Measurements from ENCODE around the gene DQX1.
A peak's percentile ranks its signal among the peaks of the same experiment; 100 is the strongest.

The DQX1 gene

DNA sequence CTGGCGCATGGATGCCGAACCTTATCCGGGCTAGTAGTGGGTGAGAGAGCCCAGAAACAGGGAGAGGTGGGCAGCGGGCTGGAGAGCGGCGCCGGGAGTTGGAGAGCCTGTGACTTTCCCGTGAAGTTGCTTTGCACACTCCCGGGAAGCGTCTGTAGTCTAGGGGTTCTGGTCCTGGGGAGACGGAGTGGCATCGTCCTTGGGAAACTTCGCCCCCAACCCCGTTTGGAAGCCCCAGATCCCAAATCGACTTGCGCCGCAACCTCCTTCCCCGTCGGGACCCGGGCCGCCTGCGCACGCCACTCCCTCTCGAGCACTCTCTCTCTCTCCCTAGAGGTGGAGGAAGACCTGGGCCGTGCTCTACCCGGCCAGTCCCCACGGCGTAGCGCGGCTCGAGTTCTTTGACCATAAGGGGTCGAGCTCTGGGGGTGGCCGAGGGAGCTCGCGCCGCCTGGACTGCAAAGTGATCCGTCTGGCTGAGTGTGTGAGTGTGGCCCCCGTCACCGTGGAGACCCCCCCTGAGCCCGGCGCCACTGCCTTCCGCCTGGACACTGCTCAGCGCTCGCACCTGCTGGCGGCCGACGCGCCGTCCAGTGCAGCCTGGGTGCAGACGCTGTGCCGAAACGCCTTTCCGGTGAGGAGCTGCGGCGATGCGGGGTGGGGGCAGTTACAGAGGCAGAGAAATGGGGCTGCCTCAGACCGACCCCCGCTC lies 28.9 kb upstream of the DQX1 start:
- TF ChIP-seq, protein P1, sequence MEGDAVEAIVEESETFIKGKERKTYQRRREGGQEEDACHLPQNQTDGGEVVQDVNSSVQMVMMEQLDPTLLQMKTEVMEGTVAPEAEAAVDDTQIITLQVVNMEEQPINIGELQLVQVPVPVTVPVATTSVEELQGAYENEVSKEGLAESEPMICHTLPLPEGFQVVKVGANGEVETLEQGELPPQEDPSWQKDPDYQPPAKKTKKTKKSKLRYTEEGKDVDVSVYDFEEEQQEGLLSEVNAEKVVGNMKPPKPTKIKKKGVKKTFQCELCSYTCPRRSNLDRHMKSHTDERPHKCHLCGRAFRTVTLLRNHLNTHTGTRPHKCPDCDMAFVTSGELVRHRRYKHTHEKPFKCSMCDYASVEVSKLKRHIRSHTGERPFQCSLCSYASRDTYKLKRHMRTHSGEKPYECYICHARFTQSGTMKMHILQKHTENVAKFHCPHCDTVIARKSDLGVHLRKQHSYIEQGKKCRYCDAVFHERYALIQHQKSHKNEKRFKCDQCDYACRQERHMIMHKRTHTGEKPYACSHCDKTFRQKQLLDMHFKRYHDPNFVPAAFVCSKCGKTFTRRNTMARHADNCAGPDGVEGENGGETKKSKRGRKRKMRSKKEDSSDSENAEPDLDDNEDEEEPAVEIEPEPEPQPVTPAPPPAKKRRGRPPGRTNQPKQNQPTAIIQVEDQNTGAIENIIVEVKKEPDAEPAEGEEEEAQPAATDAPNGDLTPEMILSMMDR (IDR thresholded peaks at IDR 0.05; ENCODE audit: insufficient read depth, low read depth, low read length, missing control alignments), result no peak
- peak overlapping the region; percentile 49 for H3K4me3 ChIP-seq (ENCODE audit: low read length)
- peak; percentile 24 for DNase-seq (ENCODE audit: low read depth)

DNA sequence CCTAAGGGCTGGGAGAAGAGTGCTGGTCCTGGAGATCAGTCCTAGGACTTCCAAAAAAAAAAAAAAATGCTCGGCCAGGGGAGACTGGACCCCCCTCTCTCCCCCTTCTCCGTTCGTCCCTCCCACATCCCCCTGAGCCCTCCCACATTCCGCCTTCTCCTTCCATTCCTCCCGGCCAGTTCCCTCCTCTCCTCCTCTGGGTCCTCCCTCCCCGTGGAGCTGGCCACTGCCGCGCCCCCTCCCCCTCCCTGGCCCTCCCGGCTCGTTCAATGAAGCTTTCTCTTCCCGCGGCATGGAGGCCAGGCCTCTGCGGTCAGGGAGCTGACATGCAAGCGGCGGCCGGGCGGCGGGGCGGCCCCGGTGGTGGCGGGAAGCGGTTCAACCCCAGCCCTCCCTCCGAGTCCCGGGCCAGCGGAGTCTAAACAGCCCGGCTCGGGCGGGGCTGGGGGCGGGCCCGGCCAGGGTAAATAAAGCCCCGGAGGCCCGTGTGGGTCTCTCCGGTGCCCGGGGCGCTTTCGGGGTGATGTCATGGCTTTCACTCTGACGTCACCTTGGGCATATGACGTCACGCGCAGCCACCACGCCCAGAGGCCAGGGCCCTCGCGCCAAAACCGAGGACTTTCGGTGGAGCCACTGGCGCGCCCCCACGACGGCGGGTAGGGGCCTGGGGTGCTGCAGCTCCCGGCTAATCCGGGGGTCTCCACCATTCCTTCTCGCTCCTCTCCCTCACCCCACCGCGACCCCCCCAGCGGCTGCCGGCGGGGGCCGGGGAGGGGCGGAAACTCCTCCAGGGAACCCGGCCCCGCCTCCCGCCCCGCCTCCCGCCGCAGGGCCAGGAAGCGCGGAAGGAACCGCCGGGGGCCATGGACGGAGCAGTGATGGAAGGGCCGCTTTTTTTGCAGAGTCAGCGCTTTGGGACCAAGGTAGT lies 28.1 kb upstream of the DQX1 start, which contains the start of the genes DOK1 and LOXL3:
Gene DOK1 (plus strand): TSS at position 829 of the 928 bp plus-strand sequence. CDS start 35 bp downstream, at position 864.
Gene LOXL3 (minus strand): TSS at position 51 of the 928 bp plus-strand sequence. CDS start 1,308 bp downstream, outside the sequence.
- TF ChIP-seq, protein P1 (IDR thresholded peaks at IDR 0.05; ENCODE audit: insufficient read depth, low read depth, low read length, missing control alignments), result no peak
- DNase-seq (ENCODE audit: low read depth), result peak; percentile 16
- peak within 1 kb of the TSS; percentile 49 for H3K4me3 ChIP-seq (ENCODE audit: low read length)

DNA sequence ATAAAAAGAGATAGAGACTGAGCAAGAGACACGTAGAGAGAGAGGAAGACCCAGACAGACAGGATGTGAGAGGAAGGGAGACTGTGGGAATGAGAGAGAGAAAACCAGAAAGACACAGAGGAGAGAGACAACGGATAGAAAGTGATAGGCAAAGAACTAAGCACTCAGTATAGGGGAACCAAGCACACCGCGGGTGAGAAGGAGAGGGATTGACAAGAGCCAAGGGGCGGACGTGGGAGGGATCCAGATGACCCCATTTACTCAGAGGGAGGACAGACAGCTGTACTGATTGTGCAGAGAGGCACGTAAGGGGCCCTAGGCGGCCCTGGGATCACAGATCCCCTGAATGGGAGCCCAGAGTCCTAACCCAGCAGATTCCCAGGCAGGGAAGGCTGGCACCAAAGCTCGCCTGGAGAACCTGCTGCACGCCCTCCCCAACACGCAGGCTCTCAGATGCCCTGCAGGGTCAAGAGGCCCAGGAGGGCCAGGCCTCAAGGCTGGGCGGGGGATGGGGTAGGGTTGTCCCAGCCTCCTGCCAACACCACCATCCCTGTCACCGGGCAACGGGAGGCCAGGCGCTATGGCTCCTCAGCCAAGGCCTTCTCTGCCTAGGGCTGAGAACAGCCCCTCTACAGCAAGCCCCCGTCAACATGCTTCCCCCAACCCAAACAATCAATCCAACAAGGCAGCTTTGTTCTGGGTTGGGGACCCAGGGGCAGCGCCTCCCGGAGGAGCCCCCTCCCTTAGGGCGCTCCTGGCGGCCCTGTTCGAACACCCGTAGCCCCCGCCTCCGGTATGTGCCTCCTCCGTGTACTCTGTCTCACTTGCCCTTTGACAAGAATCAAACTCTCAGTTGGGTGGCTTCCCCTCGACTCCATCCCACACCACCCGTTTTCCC lies 27.1 kb upstream of the DQX1 start:
- TF ChIP-seq, protein P1 (IDR thresholded peaks at IDR 0.05; ENCODE audit: insufficient read depth, low read depth, low read length, missing control alignments), result no peak
- H3K4me3 ChIP-seq (ENCODE audit: low read length), result no peak overlapping the region
- DNase-seq (ENCODE audit: low read depth), result no peak

- H3K4me3 ChIP-seq (ENCODE audit: low read length), result no peak overlapping the region
- no peak for DNase-seq (ENCODE audit: low read depth)
- TF ChIP-seq, protein P1 (IDR thresholded peaks at IDR 0.05; ENCODE audit: insufficient read depth, low read depth, low read length, missing control alignments), result no peak
Measured at GRCh38 chr2:74551942-74552913, 26.2 kb upstream of the DQX1 start.

DNA sequence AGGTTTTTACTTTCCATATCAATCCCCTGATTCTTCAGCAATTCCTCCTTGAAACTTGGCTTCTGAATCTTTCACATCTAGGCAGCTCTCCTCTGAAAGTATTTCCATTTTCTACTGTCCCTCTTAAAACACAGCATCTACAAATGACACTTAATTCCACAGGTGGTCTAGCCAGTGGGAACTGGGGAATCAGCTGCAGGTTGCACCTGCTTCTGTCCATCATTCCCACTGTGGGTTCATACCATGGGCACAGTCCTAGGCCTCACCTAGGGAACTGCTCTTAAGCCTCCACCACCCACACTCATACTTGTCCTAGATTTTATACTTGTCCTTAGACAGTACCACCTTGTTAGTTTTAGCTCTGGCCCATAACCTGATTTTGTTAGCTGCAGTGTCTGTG lies 25.5 kb upstream of the DQX1 start:
- DNase-seq (ENCODE audit: low read depth), result no peak
- TF ChIP-seq, protein P1 (IDR thresholded peaks at IDR 0.05; ENCODE audit: insufficient read depth, low read depth, low read length, missing control alignments), result no peak
- H3K4me3 ChIP-seq (ENCODE audit: low read length), result no peak overlapping the region

Data from epithelial cell of esophagus (primary cell).